KMS-11 (cell line): ENCODE results near the gene BTG1.
A peak's percentile ranks its signal among the peaks of the same experiment; 100 is the strongest.

Experiments used
- H2AFZ ChIP-seq: fragments of 200-600 bp; sonication (generic); 2 replicates; pipeline ENCODE4 v1.6.1; 2016; ENCODE audit warnings: antibody characterized with exemption, mixed run types, low read depth
- H3K27ac ChIP-seq: fragments of 200-600 bp; sonication (generic); 2 replicates; pipeline ENCODE4 v1.6.1; 2016; ENCODE audit warnings: mild to moderate bottlenecking, mixed run types
- H3K27me3 ChIP-seq: fragments of 200-600 bp; sonication (generic); 2 replicates; pipeline ENCODE4 v1.6.1; 2017; ENCODE audit warnings: mild to moderate bottlenecking, low read depth, mixed run types, moderate library complexity; ENCODE audit not compliant: insufficient read depth
- H3K36me3 ChIP-seq: fragments of 200-600 bp; sonication (generic); 2 replicates; pipeline ENCODE4 v1.6.1; 2017; ENCODE audit warnings: mild to moderate bottlenecking, mixed run types; ENCODE audit not compliant: insufficient read depth
- H3K4me1 ChIP-seq: fragments of 200-600 bp; sonication (generic); 2 replicates; pipeline ENCODE4 v1.6.1; 2016; ENCODE audit warnings: mild to moderate bottlenecking, low read depth, mixed run types; ENCODE audit not compliant: poor library complexity, severe bottlenecking
- H3K4me2 ChIP-seq: fragments of 200-600 bp; sonication (generic); 2 replicates; pipeline ENCODE4 v1.7.0; 2016; ENCODE audit warnings: mild to moderate bottlenecking, mixed run types
- H3K4me3 ChIP-seq: fragments of 200-600 bp; sonication (generic); IDR thresholded peaks from 2 replicates; pipeline ENCODE4 v1.6.1; 2017; ENCODE audit warnings: low read depth, low read length, mixed read lengths; ENCODE audit not compliant: insufficient read depth
- H3K79me2 ChIP-seq: fragments of 200-600 bp; sonication (generic); 2 replicates; pipeline ENCODE4 v1.6.1; 2016; ENCODE audit warnings: low read depth, mixed run types; ENCODE audit not compliant: insufficient read depth
- H3K9ac ChIP-seq: fragments of 200-600 bp; sonication (generic); 2 replicates; pipeline ENCODE4 v1.6.1; 2016; ENCODE audit warnings: mild to moderate bottlenecking, mixed run types
- H4K20me1 ChIP-seq: fragments of 200-600 bp; sonication (generic); 2 replicates; pipeline ENCODE4 v1.6.1; 2016; ENCODE audit warnings: mild to moderate bottlenecking, mixed run types; ENCODE audit not compliant: insufficient read depth
- TF ChIP-seq, protein P1 (sequence below): fragments of 200-600 bp; sonication (generic); conservative IDR thresholded peaks from 2 replicates; pipeline ENCODE4 v1.6.1; 2017; ENCODE audit warnings: low read depth, mild to moderate bottlenecking, antibody characterized with exemption, low read length, moderate library complexity, mixed read lengths

BTG1 gene

DNA sequence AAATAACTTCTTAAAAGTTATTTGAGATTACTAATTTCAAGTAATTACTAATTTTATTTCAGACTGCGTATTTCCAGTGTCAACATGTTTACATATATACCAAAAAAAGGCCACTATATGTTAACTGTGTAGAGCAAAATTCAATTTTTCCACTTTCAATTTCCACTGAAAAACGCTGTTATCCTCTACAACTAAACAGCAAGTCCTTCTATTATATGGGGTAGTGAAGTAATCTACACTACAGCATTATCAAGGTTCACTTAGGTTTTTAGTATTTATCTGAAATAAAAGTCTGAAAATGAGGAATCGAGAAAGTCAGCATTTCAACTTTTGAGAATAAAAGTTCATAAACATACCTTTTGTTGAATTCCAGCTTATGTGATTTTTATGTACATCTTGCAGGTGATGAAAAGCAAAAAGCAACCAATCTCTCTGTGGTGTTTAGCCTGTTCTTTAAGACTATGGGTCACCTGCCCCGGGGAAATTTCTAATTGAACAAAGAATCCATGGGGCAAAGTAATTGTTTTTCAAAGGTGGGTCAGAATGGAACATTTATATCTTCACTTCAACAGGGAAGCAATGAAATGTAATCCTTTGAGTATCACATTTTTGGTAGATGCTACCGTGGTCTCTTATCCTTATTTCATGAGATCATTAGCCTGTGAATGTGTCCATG is 3.3 kb downstream of the BTG1 start:
- H3K79me2 ChIP-seq, result peaks cover 45% of the 10 kb centered on the region
- H3K4me2 ChIP-seq, result peak overlapping the region; percentile 72
- no peak overlapping the region for H3K9ac ChIP-seq
- H3K4me1 ChIP-seq, result peaks cover 66% of the 10 kb centered on the region
- no peaks in the 10 kb centered on the region for H3K36me3 ChIP-seq
- H2AFZ ChIP-seq, result no peak overlapping the region
- no peak overlapping the region for H3K4me3 ChIP-seq
- TF ChIP-seq, protein P1, sequence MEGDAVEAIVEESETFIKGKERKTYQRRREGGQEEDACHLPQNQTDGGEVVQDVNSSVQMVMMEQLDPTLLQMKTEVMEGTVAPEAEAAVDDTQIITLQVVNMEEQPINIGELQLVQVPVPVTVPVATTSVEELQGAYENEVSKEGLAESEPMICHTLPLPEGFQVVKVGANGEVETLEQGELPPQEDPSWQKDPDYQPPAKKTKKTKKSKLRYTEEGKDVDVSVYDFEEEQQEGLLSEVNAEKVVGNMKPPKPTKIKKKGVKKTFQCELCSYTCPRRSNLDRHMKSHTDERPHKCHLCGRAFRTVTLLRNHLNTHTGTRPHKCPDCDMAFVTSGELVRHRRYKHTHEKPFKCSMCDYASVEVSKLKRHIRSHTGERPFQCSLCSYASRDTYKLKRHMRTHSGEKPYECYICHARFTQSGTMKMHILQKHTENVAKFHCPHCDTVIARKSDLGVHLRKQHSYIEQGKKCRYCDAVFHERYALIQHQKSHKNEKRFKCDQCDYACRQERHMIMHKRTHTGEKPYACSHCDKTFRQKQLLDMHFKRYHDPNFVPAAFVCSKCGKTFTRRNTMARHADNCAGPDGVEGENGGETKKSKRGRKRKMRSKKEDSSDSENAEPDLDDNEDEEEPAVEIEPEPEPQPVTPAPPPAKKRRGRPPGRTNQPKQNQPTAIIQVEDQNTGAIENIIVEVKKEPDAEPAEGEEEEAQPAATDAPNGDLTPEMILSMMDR, result no peak
- H4K20me1 ChIP-seq, result no peaks in the 10 kb centered on the region
- no peaks in the 10 kb centered on the region for H3K27me3 ChIP-seq
- H3K27ac ChIP-seq, result no peak overlapping the region

DNA sequence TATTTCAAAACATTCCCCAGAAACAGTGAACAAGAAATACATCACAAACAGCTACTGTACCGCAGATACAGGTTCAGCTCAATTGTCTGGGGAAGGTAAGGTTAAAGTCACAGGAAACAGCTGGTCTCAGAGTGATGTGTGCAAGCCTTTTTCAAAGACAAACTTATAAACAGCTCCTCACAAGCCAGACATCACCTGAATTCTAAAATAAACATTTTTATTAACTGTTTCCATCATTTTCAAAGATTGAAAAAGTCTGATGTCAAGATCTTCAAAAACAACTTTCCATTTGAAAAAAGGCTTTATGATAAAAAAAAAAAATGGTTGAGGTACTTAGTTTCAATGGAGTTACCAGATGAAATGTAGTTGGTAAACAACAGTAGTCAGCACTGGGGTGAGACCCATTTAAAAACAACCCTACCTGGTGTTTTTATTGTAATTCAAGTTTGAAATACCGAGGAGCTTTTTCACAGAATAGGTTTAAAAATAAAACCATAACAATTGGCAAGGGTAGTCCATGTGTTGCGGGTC is 4.0 kb downstream of the BTG1 start:
- H3K4me3 ChIP-seq, result no peak overlapping the region
- TF ChIP-seq, protein P1, result no peak
- H2AFZ ChIP-seq, result no peak overlapping the region
- H3K27me3 ChIP-seq, result no peaks in the 10 kb centered on the region
- H3K4me1 ChIP-seq, result peaks cover 63% of the 10 kb centered on the region
- no peak overlapping the region for H3K9ac ChIP-seq
- no peaks in the 10 kb centered on the region for H3K36me3 ChIP-seq
- H4K20me1 ChIP-seq, result no peaks in the 10 kb centered on the region
- peaks cover 46% of the 10 kb centered on the region for H3K79me2 ChIP-seq
- no peak overlapping the region for H3K27ac ChIP-seq
- H3K4me2 ChIP-seq, result peak overlapping the region; percentile 72

DNA sequence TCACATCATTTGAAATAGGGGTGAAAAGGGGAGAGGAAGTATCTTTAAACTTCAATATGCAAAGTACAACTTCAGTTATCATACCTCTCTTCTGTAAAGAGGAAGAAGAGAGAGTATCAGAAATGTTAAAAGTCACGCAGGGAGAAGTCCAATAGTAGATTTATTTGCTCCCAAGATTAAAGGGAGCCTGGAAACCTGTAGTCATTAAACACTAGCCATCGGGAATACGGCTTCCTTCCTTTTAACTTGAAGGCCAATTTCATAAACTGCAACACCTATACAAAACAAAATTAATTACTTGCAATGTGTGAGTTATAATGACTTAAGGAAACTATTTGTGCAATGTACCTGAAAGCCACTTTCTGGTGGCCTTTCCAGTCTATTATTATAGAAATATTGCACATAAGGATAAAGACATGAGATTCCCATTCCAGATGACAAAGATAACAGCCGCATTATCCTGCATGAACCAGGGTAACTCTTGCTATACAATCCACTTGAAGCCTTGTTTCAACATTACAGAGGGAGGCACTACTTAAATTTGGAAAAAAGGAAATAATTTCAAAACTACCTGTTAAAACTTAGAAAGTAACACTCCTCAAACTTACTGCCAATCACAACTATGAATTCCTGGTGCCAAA is 4.6 kb downstream of the BTG1 start:
- no peak overlapping the region for H3K27ac ChIP-seq
- no peak overlapping the region for H3K4me3 ChIP-seq
- H3K4me1 ChIP-seq, result peaks cover 63% of the 10 kb centered on the region
- TF ChIP-seq, protein P1, result no peak
- H3K4me2 ChIP-seq, result peak overlapping the region; percentile 72; the same call in 1 of the 2 replicates
- no peaks in the 10 kb centered on the region for H3K36me3 ChIP-seq
- H3K79me2 ChIP-seq, result peaks cover 47% of the 10 kb centered on the region
- no peaks in the 10 kb centered on the region for H3K27me3 ChIP-seq
- no peaks in the 10 kb centered on the region for H4K20me1 ChIP-seq
- no peak overlapping the region for H2AFZ ChIP-seq
- H3K9ac ChIP-seq, result no peak overlapping the region

DNA sequence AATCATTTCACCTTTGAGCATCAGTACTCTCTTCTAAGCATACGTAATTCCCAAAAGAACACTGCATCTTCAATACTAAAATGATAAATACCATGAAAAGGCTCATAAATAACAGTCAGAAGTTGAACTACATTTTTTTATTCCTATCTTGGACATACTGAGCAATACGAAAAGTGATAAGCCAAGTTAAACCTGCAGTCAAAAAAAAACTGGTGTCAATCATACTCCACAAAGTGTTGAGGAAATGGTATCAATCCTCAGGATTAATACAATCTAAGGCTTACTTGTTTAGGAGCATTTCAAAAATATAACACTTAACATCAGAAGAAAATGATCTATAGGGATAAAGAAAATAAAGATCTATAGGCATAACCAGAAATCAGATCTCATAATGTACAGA is 5.5 kb downstream of the BTG1 start:
- no peaks in the 10 kb centered on the region for H3K27me3 ChIP-seq
- TF ChIP-seq, protein P1, result no peak
- no peaks in the 10 kb centered on the region for H3K36me3 ChIP-seq
- no peak overlapping the region for H3K4me3 ChIP-seq
- no peak overlapping the region for H3K9ac ChIP-seq
- H3K4me2 ChIP-seq, result peak overlapping the region; percentile 72; the same call in 1 of the 2 replicates
- peaks cover 63% of the 10 kb centered on the region for H3K4me1 ChIP-seq
- no peak overlapping the region for H3K27ac ChIP-seq
- peaks cover 52% of the 10 kb centered on the region for H3K79me2 ChIP-seq
- H4K20me1 ChIP-seq, result no peaks in the 10 kb centered on the region
- no peak overlapping the region for H2AFZ ChIP-seq
